Measurements from ENCODE around the gene GRWD1.

DNA sequence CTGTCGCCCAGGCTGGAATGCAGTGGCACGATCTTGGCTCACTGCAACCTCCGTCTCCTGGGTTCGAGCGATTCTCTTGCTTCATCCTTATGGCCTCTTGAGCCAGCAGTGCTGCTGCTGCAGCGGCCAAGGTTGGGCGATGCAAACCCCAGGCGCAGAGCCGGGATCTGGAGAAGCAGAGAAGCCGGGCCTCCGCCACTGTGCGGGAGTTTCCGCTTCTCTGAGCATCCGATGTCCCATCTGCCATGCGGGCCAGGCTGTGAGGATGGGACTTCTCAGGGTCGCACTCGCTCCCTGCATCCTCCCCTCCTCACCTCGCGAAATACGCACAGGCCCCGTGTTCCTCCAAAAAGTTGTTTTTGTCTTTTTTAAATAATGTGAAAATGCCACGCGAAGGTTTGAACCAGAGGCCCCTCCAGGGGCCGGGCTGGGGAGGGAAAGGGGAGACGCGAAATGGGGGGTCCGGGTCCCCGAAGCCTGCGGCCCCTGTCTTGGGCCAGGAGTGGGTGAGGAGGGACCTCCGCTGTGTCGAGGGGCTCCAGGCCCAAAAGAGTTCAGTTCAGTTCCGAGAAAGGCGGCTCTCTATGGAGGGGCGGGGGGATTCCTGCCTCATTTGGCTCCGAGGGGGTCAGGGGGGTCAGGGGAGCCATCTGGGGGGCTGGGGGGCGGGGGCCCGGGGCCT lies 39.3 kb downstream of the GRWD1 start:
- TF ChIP-seq POLR2A (IDR thresholded peaks at IDR 0.05): no peak
- TF ChIP-seq, protein P1, sequence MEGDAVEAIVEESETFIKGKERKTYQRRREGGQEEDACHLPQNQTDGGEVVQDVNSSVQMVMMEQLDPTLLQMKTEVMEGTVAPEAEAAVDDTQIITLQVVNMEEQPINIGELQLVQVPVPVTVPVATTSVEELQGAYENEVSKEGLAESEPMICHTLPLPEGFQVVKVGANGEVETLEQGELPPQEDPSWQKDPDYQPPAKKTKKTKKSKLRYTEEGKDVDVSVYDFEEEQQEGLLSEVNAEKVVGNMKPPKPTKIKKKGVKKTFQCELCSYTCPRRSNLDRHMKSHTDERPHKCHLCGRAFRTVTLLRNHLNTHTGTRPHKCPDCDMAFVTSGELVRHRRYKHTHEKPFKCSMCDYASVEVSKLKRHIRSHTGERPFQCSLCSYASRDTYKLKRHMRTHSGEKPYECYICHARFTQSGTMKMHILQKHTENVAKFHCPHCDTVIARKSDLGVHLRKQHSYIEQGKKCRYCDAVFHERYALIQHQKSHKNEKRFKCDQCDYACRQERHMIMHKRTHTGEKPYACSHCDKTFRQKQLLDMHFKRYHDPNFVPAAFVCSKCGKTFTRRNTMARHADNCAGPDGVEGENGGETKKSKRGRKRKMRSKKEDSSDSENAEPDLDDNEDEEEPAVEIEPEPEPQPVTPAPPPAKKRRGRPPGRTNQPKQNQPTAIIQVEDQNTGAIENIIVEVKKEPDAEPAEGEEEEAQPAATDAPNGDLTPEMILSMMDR (IDR thresholded peaks at IDR 0.05): no peak
- no peak for TF ChIP-seq POLR2AphosphoS5 (IDR thresholded peaks at IDR 0.05; ENCODE audit: insufficient read depth in 1 of 2, low read depth in 1 of 2)

Data from vagina (tissue), 2 donors.